ENCODE measurements around the gene SMURF1.

The SMURF1 gene

GRCh38 chr7:99094401-99094800 lies 49.5 kb downstream of the SMURF1 start:
- no peaks in the 10 kb centered on the region for H3K27me3 ChIP-seq (replicated peaks)
- H3K27ac ChIP-seq, result no peak overlapping the region
- H3K4me3 ChIP-seq (ENCODE audit: low read depth, low read length), result no peak overlapping the region
- TF ChIP-seq CTCF (IDR thresholded peaks at IDR 0.05; ENCODE audit: low read depth, low read length, missing control alignments), result no peak
- in situ Hi-C loops (cut with HindIII; ENCODE audit: low pct_ligation_motif_present, low sequenced_read_pairs), result no loop called here
- no peak for DNase-seq
- H3K36me3 ChIP-seq (replicated peaks), result no peaks in the 10 kb centered on the region

GRCh38 chr7:99092064-99092720 lies 51.7 kb downstream of the SMURF1 start:
- no peak for DNase-seq
- no peak for TF ChIP-seq CTCF (IDR thresholded peaks at IDR 0.05; ENCODE audit: low read depth, low read length, missing control alignments)
- in situ Hi-C loops (cut with HindIII; ENCODE audit: low pct_ligation_motif_present, low sequenced_read_pairs), result no loop called here
- no peaks in the 10 kb centered on the region for H3K27me3 ChIP-seq (replicated peaks)
- no peaks in the 10 kb centered on the region for H3K36me3 ChIP-seq (replicated peaks)
- H3K4me3 ChIP-seq (ENCODE audit: low read depth, low read length), result no peak overlapping the region
- H3K27ac ChIP-seq, result no peak overlapping the region

GRCh38 chr7:99090771-99091542 lies 53.0 kb downstream of the SMURF1 start:
- DNase-seq, result no peak
- no peak for TF ChIP-seq CTCF (IDR thresholded peaks at IDR 0.05; ENCODE audit: low read depth, low read length, missing control alignments)
- Histone ChIP-seq H3K36me3 (replicated peaks) (peaks cover 4% of the 10 kb centered on the region), H3K27ac (no peak overlapping the region), H3K27me3 (replicated peaks) (no peaks in the 10 kb centered on the region), H3K4me3 (ENCODE audit: low read depth, low read length) (no peak overlapping the region)
- in situ Hi-C loops (cut with HindIII; ENCODE audit: low pct_ligation_motif_present, low sequenced_read_pairs), result no loop called here

GRCh38 chr7:99089914-99090629 lies 53.8 kb downstream of the SMURF1 start:
- no peak overlapping the region for H3K4me3 ChIP-seq (ENCODE audit: low read depth, low read length)
- in situ Hi-C loops (cut with HindIII; ENCODE audit: low pct_ligation_motif_present, low sequenced_read_pairs), result no loop called here
- DNase-seq, result no peak
- no peak overlapping the region for H3K27ac ChIP-seq
- H3K27me3 ChIP-seq (replicated peaks), result no peaks in the 10 kb centered on the region
- no peak for TF ChIP-seq CTCF (IDR thresholded peaks at IDR 0.05; ENCODE audit: low read depth, low read length, missing control alignments)
- H3K36me3 ChIP-seq (replicated peaks), result peaks cover 4% of the 10 kb centered on the region

- no peak for DNase-seq
- H3K27me3 ChIP-seq (replicated peaks), result no peaks in the 10 kb centered on the region
- TF ChIP-seq CTCF (IDR thresholded peaks at IDR 0.05; ENCODE audit: low read depth, low read length, missing control alignments), result no peak
- no peak overlapping the region for H3K27ac ChIP-seq
- H3K4me3 ChIP-seq (ENCODE audit: low read depth, low read length), result no peak overlapping the region
- peaks cover 4% of the 10 kb centered on the region for H3K36me3 ChIP-seq (replicated peaks)
- in situ Hi-C loops (cut with HindIII; ENCODE audit: low pct_ligation_motif_present, low sequenced_read_pairs), result no loop called here
These were observed 57.0 kb downstream of the SMURF1 start for GRCh38 chr7:99086944-99087343.

Data from brain microvascular endothelial cell (primary cell).